Measurements from ENCODE around the gene POU2AF1. TPM values are rescaled to one million over a fixed set of nuclear protein-coding genes. Genes with fewer than 3 reads are reported as not detected.

POU2AF1 gene
- total and polyA plus RNA-seq, 2 of the 8 experiments (the other 6 are each of a cell fraction or from before 2014, with no cell fraction given), result not detected

- 86% methylated on average over 7 of the region's 7 CpGs; no CpG with 5 or more reads in 1 of the 2 experiments for WGBS, 2 experiments (ENCODE audit: extremely low coverage in 1 of 2, insufficient coverage in 1 of 2, insufficient read length in 1 of 2, insufficient replicate concordance in 2 of 2, low coverage in 1 of 2, low lambda C conversion rate in 2 of 2, missing lambda C conversion rate in 1 of 2)
- no peak for FAIRE-seq
Measured at GRCh38 chr11:111413849-111414248, 34.8 kb upstream of the POU2AF1 start.

More at GRCh38 chr11:111413849-111414248, 34.8 kb upstream of the POU2AF1 start:
- no peak overlapping the region for H2BK5ac ChIP-seq (ENCODE audit: low read depth, low read length)
- H3K18ac ChIP-seq (ENCODE audit: extremely low read depth, low read length), result no peak overlapping the region
- H3K9me3 ChIP-seq (ENCODE audit: insufficient read depth in 2 of 2, low read depth in 1 of 2, low read length in 1 of 2), result no peaks in the 10 kb centered on the region
- DNase-seq (ENCODE audit: low read depth in 1 of 2, low spot score in 2 of 2), result no peak
- H3K79me1 ChIP-seq (ENCODE audit: low read depth, low read length), result no peaks in the 10 kb centered on the region
- H4K20me1 ChIP-seq (replicated peaks in 1 of 2; ENCODE audit: control insufficient read depth in 1 of 2, insufficient read depth in 2 of 2, low read length in 2 of 2), result no peaks in the 10 kb centered on the region
- H2BK120ac ChIP-seq (replicated peaks; ENCODE audit: low read depth, low read length), result no peak overlapping the region
- H3K14ac ChIP-seq (ENCODE audit: insufficient read length), result no peak overlapping the region
- H3K27ac ChIP-seq (ENCODE audit: low read depth, low read length), result no peak overlapping the region
- H4K91ac ChIP-seq (replicated peaks; ENCODE audit: insufficient read length, low read length), result no peak overlapping the region
- H3K4ac ChIP-seq (replicated peaks; ENCODE audit: insufficient read length, low read depth, low read length), result no peak overlapping the region
- no peaks in the 10 kb centered on the region for H3K23me2 ChIP-seq (ENCODE audit: low read depth, low read length)
- H2BK12ac ChIP-seq (ENCODE audit: low read depth, low read length), result no peak overlapping the region
- H3K36me3 ChIP-seq (ENCODE audit: control insufficient read depth in 2 of 4, insufficient read depth in 4 of 4, low read length in 3 of 4), result no peaks in the 10 kb centered on the region
- H2BK15ac ChIP-seq (ENCODE audit: low read length), result no peak overlapping the region
- TF ChIP-seq POU5F1 (IDR thresholded peaks at IDR 0.05; ENCODE audit: low read depth, low read length) (no peak), RAD21 (IDR thresholded peaks at IDR 0.05 in 1 of 2, conservative IDR thresholded peaks at IDR 0.05 in 1 of 2; ENCODE audit: low read depth in 2 of 2, low read length in 2 of 2) (no peak), EGR1 (IDR thresholded peaks at IDR 0.05; ENCODE audit: borderline replicate concordance, low read depth, low read length) (no peak), RNF2 (IDR thresholded peaks at IDR 0.05; ENCODE audit: borderline replicate concordance, low read depth, low read length, missing control alignments, poor library complexity, severe bottlenecking) (no peak), CHD2 (IDR thresholded peaks at IDR 0.05; ENCODE audit: low read length) (no peak)
- H3K27me3 ChIP-seq (replicated peaks in 1 of 4; ENCODE audit: control insufficient read depth in 3 of 4, extremely low read depth in 1 of 4, insufficient read depth in 3 of 4, low read length in 3 of 4), result no peaks in the 10 kb centered on the region
- no peak overlapping the region for H2AK5ac ChIP-seq (ENCODE audit: low read depth, low read length)
- no peak overlapping the region for H3K4me3 ChIP-seq (ENCODE audit: extremely low read depth in 1 of 4, insufficient read depth in 2 of 4, low read depth in 3 of 4, low read length in 4 of 4)
- no peak overlapping the region for H3K23ac ChIP-seq (ENCODE audit: insufficient read length)
- H2BK20ac ChIP-seq (ENCODE audit: low read length), result no peak overlapping the region
- H3K9ac ChIP-seq (replicated peaks in 1 of 4; ENCODE audit: extremely low read depth in 1 of 4, low read depth in 3 of 4, low read length in 3 of 4), result no peak overlapping the region
- POLR2A ChIA-PET (ENCODE audit: partially characterized antibody), result no interaction called here
- H4K5ac ChIP-seq (ENCODE audit: insufficient read length, low read depth, low read length), result no peak overlapping the region
- H3K79me2 ChIP-seq (ENCODE audit: control insufficient read depth in 1 of 2, insufficient read depth in 2 of 2, low read length in 2 of 2), result no peaks in the 10 kb centered on the region
- H3K4me2 ChIP-seq (ENCODE audit: insufficient read depth in 1 of 2, low read depth in 2 of 2, low read length in 2 of 2), result no peak overlapping the region
- CTCF ChIA-PET (ENCODE audit: partially characterized antibody), result interaction anchor here (1.2 to 22.4 kb wide), 4 partner anchors 9 to 130 kb away, joined by 3 to 484 read pairs (median 82); no protein-coding TSS in a partner anchor
- H2AFZ ChIP-seq (ENCODE audit: low read length), result no peak overlapping the region
- no peak overlapping the region for H4K8ac ChIP-seq (ENCODE audit: extremely low read depth, insufficient read depth, low read length)
- H3K4me1 ChIP-seq (replicated peaks in 1 of 4; ENCODE audit: control insufficient read depth in 3 of 4, insufficient read depth in 4 of 4, low read length in 3 of 4), result no peaks in the 10 kb centered on the region
- H3K56ac ChIP-seq (replicated peaks; ENCODE audit: insufficient read length, low read depth, low read length), result no peak overlapping the region

Data from H1 (cell line).